GM18868 (cell line): Measurements from ENCODE around the gene ADIPOR2.

Experiments used
- ATAC-seq: cut with Tn5 transposase; IDR thresholded peaks from one replicate; pipeline ENCODE4 v1.9.1; 2021; ENCODE audit warnings: mild to moderate bottlenecking, moderate library complexity; ENCODE audit not compliant: unreplicated experiment

Gene ADIPOR2

DNA sequence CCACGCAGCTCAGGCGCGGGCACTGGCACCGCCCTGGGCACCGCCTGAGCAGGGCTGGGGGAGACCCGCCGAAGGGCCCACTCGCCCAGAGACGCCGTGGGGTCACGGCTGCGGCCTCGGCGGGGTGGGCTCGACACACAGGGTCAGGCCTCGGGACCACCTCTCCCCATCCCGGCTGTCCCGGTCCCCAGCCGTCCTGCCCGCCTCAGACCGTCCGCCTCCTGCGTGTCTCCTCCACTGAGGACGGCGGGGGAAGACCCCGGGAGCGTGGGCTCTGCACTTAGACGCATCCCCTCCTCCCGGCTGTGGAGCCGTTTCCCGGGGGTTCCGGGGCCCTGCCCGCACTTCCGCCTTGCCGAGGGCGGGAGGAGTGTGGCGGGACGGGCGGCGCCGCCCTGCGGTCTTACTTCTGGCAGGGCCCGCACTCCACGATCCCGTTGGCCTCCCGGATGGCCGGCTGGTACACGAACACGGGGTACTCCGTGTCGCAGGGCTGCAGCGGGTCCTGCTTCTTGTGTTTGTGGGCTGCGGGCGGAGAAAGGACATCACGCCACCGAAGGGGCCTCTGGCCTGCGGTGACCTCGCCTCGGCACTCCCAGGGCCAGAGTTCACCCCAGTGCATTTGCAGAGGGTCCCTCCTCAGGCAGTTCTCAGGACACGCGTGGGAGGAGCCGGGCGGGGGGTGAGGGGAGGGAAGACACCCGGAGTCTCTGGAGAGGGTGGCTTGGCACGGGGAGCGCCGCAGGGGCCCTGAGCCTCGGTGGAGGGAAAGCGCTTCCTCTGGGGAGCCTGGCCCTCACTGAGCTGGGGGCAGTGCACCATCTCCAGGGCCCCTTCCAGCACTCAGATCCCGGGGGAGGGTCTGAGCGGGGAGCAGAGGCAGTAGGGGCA is 106.4 kb downstream of the ADIPOR2 start:
- no peak for ATAC-seq

DNA sequence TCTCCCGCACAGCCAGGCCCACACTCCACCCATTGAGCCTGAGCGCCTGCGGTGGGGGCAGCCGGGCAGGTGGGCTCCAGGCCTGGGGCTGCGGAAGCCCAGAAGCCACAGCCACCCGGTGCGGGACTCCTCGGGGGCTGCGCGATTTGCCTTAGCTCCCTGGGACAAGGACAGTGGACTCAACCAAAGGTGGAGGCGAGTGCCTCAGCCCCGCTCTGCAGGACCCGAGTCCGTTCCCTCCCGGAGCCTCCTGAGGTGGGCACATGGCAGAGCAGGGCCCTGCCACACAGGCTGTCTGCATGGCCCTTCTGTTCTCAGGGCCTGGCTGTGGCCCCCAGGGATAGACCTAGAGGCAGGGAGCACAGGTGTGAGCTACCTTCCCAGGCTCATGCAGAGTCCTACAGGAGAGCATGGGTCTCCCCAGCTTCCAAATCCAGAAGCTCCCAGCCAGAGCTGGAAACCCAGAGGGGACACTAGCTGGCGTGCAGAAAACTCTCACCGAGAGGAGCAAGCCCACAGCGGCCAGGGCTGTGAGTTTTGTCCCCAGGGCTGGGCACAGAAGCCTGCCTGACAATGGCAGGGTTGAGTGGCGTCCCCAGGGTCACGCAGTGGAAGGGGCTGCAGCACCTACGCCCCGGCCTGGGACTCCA is 107.2 kb downstream of the ADIPOR2 start:
- no peak for ATAC-seq

DNA sequence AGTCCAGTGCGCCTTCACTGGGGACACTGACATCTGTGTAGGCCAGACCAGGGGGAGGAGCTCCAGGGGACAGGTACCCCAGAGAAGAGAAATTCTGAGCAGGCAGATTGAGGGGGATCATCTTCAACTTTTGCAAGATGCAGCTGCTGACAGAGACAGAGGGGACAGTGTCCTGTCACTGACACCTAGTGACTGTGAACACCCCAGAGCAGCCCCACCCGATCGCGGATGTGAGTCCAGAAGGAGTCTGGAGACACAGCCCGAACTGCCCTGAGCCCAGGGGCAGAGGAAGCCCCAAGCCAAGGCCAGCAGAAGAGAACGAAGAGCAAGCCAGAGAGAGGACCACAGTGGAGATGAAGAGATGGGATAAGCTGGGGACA is 107.8 kb downstream of the ADIPOR2 start:
- ATAC-seq = no peak

DNA sequence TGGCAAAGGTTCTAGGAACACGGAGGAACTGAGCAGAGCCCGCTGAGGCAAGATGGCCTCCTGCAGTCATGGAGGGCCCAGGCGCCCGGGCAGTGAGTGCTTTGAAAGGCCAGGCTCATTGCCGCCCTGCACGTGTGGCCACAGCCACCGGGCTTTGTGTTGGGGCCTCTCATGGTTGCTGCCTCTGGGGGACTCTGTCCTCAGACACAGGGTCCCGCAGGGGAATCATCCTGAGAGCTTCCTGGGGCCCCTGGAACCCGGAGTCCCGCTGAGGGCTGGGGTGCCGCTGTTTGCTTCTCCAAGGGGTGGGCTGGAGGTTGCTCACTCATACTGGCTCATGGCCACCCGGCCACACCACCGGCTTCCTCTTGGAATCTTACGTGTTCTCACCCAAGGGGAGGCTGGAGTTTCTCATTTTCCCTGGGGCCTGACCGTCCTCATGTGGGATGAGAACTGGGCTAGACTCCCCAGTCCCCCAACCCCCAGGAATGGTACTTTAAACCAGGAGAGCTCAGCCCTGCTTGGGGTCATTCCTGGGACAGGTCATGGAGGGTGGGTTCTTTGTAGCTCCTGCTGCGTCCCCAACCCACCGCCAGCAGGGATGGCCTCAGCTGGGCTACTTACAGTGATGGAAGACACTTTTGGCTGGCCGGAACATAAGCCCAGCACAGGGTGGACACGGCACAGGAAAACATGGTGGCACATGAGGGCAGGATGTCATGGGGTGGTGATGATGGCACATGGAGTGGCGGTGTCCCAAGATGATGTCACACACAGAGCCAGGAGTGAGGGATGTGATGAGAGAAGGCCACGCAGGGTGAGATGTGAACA is 108.4 kb downstream of the ADIPOR2 start:
- ATAC-seq = no peak

DNA sequence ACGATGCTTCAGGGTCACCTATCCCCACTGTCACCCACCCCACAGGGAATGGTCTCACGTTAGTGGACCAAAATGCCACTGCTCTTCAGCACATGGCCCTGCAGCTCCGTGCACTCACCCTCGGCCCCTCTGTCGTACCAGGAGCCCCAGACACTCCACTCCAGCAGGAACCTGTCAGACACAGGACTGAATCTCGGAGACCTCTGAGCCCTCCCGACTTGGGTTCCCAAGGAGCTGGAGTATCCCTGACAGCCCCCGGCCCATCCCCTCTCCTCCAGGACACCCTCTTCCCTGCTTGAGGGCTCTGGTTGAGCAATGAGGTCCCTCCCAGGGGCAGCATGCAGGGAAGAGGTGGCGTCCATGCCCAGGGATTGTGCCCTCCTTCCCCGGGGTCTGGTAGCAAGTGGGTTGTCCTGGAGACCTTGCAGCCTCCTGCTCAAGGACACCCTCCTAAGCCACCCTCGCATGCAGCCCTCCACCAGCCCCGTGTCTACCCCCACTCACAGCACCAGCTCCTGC is 109.1 kb downstream of the ADIPOR2 start:
- ATAC-seq = no peak

DNA sequence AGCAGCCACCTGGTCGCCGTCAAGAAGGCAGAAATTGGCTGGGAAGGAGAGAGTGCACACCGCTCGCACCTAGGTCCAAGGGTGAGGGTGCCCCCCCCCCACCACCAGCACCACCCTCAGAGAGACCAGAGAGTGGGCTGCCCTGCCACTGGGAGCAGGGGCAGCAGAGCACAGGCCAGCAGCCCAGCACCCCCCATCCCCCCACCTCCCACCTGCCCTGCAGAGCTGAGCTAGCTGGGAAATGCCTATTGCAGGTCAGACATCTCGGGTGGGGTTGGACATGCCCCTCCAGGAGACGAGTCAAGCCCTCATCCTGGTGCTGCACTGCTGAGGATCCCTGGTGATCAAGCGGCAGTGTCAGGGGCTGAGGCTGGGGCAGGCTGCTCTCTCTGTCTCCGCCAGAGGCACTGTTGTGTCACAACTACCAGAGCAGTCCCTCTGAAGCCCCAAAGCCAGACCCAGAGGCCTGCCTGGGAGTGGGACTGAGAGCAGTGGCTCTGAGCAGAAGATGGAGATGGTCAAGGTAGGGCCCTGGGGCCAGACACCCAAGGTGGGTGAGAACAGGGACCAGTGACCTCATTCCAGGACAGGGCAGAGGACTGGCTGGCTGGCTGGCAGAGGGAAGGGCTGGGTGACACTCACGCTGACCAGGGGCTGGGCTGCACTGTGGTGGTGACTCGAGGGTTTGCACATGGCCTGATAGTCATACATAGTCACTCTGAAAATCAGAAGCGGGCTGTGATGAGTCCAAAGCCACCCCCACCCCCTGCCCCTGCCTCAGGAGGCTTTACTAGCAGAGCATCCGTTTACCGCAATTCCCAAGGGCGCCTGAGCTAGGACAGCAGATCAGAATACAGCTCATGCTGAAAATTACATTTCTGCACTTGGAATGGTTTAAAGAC is 109.8 kb downstream of the ADIPOR2 start:
- no peak for ATAC-seq

DNA sequence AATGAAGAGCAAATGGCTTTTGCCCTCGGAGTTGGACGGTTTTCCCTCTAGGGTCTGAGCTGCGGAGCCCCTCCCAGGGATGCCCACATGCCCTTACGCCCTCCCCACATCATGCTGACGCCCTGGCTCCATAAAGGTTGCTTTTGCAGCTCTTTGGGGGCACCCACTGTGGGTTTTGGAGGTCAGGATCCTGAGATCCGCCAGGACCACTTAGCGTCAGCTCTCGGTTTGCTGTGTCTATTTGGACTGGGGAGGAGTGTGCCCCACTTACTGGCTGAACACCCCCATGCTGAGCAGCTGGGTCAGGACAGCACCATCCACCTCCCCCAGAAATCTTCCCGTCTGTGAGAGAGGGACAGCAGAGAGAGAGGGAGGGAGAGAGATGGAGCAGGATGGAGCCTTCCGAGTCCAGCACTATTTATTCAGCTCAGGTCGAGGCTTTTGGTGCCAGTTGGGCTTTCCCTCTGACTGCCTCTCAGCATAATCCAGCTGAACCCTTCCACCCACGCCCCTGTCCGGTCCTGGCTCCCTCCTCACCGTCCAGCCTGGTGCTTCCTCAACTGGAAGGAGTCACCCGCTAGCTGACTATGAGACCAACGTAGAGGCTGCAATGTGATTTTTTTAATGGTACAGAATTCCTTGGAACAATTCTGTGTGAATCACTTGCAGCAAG is 110.6 kb downstream of the ADIPOR2 start:
- ATAC-seq = no peak

GRCh38 chr12:1803736-1804135 is 112.9 kb downstream of the ADIPOR2 start:
- ATAC-seq = no peak

DNA sequence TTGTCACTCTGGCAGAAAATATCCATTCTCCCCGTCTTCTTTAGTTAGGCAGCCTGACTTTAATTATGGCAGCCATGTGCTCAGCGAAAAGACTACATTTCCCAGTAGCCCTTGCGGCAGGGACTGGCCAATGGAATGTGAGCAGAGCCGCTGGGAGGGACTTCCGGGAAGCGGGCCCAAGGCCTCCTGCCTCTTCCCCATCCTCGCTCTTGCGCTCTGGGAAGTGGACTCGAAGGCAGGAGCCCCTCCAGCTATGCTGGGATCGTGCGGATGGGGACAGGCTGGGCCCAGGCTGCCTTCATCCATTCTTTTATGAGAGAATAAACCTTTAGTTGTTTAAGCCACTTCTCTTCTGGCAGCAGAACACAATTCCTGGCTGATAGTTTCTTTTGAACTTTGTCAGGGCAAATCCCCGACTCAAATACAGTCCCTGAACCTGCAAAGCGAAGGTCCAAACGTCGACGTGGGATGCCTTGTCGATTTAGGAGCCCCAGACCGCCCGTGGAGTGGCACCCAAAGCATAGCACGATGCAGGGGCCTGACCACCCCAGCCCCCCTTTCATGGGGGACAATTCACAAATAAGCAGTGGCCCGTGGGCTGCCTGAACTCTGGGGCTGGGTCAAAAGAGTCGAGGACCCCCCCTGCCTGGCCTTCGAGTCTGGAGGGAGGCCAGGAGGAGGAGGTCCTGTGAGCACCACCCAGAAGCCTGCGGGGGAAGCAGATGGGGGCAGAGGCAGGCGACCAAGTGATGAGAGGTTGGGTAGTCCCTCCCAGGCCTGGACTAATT is 113.9 kb downstream of the ADIPOR2 start:
- peak; percentile 88 for ATAC-seq

GRCh38 chr12:1805441-1806081 is 114.7 kb downstream of the ADIPOR2 start:
- no peak for ATAC-seq

- ATAC-seq = no peak
Measured at GRCh38 chr12:1806301-1807086, 115.6 kb downstream of the ADIPOR2 start.

GRCh38 chr12:1807087-1807860 is 116.4 kb downstream of the ADIPOR2 start:
- no peak for ATAC-seq

- ATAC-seq = no peak
Measured at GRCh38 chr12:1808036-1808797, 117.3 kb downstream of the ADIPOR2 start.

DNA sequence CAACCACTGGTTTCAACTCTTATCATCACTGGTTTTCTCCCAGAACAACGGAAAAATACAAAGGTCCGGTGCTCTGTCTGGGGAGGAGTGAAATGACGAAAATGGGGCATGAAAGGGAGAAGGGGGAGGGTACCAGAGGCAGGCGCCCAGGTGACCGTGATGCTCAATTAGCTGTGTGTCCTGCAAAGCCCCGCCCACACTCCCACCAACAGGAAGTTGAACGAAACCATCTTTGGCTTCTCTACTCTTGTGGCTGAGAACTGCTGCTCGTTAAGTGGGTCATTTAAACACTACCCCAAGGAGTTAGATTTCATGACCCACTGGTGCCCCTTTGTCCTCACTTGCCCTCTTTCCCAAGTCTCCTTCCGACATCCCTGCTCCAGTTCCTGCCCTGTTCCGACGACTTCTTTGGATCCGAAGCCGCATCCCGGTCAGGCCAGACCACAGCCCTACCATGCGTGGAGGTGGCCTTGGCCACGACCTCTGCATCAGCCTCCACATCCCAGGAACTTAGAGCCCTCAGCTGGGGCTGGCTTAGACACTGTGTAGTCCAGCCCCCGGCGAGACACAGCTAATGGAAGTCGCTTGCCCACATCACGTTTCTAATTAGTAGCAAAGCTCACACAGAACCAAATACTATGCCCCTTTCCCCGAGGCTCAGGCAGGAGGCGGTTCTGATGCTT is 118.1 kb downstream of the ADIPOR2 start:
- ATAC-seq = no peak

- no peak for ATAC-seq
Measured at GRCh38 chr12:1809591-1810190, 118.8 kb downstream of the ADIPOR2 start.
